GM15510 (cell line): Measurements from ENCODE around the gene CYRIA.

Experiments used
- POLR2A ChIP-seq: IDR thresholded peaks from 3 replicates; pipeline ENCODE4 v1.6.1; 2011; ENCODE audit warnings: borderline replicate concordance; ENCODE audit not compliant: insufficient read length; ENCODE audit errors: extremely low read depth

Gene CYRIA

DNA sequence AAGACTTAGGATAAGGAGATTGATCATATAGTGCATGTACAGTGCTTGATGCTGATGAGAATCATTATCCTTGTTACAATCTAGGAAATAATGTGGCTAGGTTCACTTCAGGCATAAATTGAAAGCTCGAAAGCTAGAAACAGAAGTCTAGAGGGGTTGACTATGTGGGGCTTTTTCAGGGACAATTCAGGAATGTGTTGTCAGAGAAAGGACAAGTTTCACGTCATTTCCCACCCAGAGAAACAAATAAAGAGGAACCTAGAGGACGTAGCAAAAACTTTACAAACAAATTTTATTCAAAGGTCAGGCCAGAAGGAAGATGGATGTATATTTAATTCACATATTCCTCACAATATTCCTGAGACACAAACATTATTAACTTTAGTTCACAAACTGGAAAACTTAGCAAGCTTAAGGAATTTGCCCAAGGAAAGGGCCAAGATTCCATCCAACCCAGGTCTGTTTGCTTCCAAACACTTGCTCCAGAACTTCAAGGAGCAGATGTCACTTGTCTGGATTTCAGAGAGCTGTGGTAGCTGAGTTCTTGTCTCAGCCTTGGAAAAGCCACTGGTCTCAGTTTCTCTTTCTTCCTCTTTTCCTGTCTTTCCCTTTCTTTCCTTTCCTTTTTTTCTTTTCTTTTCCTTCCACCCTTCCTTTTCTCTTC is 7.4 kb downstream of the CYRIA start:
- TF ChIP-seq POLR2A: no peak

DNA sequence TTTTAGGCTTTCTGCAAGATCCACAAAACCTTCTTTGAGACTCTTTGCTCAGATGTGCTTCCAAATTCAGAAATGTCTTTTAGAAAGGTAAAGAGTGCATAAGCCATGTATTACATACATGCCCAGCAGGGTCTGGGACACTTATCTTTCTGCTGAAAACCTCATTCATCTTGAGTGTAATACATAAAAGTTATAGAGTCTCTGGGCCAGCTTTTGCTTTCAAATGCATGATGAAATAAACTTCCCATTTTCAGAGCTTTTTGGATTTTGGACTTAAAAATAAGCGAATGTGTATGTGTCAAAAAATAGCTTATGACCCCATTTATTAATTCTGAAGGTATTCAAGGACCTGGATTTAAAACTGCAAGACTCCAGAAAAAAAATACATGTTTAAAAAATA is 8.0 kb downstream of the CYRIA start:
- no peak for TF ChIP-seq POLR2A

DNA sequence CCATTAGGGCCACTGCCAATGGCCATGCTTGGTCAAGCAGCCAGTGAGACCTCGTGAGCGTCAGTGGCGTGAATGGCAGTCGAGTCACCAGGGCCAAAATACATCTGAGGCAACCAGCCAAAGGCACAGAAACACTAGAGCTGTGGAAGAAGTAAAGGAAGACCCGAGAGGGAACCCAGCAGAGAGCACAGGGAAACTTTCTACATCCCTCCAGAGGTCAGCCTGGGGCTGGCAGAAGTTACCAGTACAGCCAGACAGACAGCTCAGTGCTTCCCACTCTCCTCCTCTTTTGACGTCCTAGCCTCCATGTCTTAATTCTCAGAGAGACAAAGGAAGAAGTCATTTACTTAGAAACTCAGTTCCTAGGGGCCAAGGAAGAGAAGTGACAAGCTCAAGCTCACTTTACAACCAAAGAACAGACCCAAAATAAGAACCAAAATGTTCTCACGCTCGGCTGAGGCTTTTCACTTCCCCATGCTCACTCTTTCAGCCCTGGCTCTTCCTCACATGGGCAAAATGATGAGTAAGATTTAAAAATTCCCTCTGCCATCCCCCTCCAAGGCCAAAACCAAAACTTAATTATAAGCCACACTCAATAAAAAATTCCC is 8.7 kb downstream of the CYRIA start:
- no peak for TF ChIP-seq POLR2A

DNA sequence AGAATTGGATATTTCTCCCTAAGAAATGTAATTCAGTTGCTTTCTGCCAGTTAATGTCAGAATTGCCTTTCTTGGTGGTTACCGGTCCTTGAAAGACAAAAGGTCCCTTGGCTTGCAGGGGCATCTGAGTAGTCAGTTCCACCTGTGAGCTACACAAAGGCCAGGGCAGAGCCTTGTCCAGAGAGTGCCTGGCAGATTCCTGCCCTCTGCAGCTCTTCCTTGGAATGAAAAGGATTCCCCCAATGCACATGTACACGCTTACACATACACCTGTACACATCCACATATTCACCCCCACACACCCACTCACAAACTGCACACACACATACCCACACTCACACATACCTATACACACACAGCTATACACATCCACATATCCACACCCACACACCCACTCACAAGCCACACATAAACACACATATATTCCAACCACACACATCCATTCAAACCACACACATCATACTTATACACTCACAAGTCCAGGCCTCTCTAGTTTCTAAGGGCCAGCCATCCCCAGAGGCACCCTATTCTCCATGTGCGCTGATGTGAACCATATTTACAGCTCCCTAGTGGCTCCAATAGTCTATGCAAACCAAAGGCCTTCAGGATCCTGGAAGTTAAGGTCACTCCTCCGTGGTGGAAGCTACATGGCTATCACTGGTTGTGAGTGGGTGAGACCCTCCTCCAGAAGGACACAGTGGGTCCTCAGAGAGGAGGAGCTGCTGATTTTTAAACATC is 9.6 kb downstream of the CYRIA start:
- TF ChIP-seq POLR2A: no peak

DNA sequence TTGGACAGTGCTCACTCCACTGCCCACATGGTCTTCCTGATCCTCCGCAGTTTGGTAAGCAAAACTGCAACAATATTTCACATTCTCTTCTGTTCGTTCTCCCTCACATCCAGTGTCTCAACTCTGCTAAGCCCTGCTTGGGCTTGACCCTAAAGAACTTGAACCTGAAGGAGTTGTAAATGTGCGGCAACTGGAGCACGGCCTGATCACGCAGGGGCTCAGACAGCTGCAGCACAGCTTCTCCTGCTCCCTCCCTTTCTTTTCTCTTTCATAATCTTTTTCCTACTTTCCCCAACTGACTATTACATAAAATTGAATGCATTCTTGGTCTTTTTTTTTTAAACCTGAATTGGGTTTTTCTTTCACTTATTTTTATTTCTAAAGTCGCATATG is 10.2 kb downstream of the CYRIA start:
- TF ChIP-seq POLR2A: no peak

DNA sequence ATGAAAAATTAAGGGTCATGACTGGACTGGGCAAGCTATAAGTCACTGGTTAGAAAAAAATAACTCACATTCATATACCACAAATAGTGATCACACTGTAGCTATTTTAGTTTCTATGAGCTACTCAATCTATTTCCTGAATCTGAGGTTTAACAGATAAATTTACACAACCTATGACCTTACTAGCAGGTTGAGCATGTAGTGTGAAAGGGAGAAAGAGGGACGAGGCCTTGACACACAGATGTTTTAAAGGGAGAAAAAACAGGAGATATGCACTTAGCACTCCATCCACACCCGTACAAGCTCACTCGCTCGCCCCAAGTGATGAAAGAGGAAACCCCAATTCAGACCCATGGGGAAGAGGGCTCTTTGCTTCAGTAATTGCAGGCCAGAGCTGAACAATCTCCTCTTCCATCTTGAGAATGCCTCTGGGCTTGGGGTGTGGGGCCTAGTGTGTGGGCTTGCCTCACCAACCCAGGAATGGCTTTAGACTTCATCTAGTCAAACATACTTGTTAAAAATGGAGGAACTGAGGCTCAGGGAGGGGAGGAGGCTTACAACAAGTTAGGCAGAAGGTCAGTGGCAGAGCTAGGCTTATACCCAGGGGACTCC is 10.7 kb downstream of the CYRIA start:
- TF ChIP-seq POLR2A: no peak

DNA sequence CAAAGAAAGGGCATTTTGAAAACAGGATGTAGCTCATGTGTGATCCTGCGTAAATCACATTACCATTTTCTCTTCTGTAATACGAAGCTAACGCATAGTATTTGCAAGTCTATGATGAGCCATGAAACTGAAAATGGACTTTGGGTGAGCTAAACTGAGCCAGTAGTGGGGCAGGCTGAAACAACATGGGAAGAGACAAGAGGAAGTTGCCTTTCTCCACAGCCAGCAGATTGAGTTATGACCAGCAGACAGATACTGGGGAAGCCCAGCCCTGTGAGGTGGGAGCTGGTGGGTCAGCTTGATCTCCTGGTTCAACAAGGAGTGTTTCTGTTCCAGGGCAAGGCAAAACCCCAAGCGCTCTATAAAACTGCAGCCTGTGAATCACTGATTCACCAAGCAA is 11.8 kb downstream of the CYRIA start:
- no peak for TF ChIP-seq POLR2A

DNA sequence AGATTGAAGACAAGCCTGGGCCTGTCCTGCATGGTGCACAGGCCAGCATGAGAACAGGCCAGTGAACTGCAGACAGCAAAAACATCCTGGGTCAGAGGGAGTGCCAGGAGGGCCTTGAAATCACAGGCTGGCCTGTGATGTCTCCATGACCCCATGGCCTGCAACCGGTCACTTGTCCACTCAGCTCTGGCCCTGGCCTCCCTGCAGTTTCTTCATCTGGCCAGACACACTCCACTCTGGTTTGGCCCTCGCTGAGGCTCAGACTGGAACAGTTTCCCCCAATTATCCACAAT is 12.6 kb downstream of the CYRIA start:
- no peak for TF ChIP-seq POLR2A

DNA sequence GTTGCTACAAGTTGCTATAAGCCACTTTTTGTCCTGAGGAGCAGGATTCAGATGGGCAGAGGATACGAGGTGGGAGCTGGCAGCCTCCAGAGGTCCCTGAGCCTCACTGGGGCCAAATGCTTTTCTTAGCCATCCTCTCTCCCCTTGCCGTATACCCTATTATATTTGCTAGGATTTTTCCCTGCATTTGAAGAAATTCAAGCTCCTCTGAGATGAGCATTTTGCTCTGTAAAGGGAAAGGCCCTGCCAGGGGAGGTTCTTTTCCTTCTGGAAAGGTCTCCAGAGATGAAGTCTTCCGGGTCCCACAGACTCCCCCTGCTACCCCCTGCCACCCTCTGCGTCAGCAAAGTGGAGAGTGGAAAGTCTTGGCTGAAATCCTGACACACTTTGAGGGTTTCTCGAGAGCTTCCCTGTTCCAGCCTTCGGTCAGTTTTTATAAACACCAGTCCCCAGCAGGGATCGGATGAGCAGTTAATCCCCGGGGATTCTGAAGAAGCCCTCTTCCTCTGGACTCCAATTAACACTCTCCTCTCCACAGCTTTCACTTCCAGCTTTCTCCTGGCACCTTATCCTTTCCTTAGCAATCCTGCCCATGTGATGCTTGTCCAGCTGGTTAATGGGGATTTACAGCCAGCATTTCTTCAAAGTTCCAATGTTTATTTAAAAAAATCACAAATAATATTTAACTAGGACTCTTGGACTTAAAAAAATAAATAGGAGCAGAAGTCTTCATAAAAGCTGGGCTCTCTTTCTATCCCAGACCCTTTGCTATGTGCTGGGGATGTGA is 13.1 kb downstream of the CYRIA start:
- no peak for TF ChIP-seq POLR2A

DNA sequence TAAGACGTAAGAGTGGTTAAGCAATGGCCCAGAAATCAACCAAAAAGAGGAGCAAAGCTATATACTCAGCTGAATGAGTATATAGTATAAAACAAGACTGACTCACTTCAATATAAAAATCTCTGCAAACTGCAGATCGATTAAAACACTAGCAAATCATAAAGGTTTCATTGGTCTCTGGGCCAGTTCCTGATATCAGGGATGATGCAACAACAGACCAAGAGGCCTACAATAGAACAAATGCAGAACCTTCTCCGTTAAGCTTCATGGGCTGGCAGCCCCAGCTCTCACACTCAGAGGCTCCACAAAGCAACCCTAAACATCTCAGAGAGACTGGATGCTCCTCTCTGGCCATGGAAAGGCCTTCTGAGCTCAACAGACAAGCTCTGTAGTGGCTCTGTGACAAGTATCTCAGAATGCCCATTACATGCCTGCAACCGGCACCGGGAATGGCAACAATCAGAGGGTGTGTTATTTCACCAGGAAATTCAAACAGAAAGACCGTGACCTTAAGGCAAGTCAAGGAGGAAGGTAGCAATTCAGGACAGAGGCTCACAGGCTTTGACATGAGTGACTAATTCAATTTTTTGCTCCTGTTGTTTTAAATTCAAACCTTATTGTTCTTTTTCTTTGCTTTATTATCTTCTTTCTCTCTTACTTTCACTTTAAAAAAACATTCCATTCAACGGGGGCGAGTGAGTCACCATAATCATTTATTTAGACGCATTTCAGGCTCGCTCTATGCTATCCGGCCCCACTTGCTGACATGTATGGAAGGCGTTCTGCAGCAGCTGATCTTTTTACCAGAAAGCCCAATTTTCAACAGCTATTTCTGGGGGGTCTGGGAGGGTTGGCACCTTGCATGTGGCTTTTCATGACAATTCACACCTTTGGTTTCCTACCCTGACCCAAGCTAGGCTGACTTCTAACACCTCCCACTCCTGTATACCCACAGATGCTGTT is 15.1 kb downstream of the CYRIA start:
- no peak for TF ChIP-seq POLR2A

DNA sequence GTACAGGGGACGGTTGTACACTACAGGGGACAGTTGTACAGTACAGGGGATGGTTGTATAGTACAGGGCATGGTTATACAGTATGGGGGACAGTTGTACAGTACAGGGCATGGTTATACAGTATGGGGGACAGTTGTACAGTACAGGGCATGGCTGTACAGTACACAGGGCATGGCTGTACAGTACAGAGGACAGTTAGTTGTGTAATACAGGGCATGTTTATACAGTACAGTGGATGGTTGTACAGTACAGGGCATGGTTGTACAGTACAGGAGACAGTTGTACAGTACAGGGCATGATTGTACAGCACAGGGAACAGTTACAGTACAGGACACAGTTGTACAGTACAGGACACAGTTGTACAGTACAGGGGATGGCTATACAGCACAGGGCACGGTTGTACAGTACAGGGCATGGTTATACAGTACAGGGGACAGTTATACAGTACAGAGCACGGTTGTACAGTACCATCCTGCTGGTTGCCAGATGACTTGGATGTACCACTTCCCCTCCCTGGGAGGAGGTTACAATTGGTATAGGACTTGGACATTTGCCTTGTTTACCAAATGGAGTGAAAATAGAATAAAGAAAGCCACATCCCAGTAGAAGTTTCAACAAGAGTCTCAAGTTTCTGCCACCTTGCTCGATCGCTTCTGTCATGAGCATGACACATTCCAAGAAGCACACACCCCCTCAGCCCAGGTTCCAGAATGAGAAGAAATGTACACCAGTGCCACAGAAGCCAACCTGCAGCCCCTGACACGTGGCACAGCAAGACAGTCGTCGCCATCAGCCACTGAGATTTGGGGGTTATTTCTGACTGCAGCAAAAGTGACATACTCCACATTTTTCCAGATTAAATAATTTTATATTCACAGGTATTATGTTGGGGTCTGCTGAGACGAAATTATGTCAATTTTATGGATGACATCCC is 16.0 kb downstream of the CYRIA start:
- no peak for TF ChIP-seq POLR2A

DNA sequence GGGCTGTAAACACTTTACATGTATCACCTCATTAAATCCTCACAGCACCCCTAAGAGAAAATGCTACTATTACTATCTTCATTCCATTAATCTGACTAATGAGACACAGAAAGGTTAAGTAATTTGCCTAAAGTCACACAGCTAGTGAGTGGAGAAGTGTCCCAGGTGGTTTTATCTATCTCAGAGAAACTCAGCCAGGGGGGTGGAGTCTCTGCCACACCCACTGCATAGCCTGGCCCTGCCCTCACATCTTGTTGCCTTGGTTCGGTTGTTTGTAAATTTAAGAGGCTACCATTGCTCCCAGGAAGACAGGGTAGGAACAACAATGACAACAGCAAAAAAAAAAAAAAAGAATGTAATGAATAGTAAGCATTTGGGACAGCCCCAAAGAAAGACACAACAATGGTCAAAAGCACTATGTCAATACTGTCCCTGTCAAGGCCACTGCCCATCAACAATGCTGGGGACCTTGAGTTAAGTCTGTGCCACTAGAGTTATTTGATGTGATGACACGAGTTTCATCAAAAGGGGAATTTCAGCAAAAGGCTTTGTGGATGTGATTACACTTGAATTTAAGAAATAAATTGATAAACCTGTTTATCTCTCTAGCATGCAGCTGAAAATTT is 17.5 kb downstream of the CYRIA start:
- no peak for TF ChIP-seq POLR2A
